ENCODE measurements around the gene NEK10. TPM values are rescaled to one million over a fixed set of nuclear protein-coding genes. Genes with fewer than 3 reads are reported as not detected.
A peak's percentile ranks its signal among the peaks of the same experiment; 100 is the strongest.

The NEK10 gene
- total and polyA plus RNA-seq, 2 of the 13 experiments (the other 11 are each of a cell fraction or from before 2014, with no cell fraction given) = 2.8 to 14.2 TPM

DNA sequence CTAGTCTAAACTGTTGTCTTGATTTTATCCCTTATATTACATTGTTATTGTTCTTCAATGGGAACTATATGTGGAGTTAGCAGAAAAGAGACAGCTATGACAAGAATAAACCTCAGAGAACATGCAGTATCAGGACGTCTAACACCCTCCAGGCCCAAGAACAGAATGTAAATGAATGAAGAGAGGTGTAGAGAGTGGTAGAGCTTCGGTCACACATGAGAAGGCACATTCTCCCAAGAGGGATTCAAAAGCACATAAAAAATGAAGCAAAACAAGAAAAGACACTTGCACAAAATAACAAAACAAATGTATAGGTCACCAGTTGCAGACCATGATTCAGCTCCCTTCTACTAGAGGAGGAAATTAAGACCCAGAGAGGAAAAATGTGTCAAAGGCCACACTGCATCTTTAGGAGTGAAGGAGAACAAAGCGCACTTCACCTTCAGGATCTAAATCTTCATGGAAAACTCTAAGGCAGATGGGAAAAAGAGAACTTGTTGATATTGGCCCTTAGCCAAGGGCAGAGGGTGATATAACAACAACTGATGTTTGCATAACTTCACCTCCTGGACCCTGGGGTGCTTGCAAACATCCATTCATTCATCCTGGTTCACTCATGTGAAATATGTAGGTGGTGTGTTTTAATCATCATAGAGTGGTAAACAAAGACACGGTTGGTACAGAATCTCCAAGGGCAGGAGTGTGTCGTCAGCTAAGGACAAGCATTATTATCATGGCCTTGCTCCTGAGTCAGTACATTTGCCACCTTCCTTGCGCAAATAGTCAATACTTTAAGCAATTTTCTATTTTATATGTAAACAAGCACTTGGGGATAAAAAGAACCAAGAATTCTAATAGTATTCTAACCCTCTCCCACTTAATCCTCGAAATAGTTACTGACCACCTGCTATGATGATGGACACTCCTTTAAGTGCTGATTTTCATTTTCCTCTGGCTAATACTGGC is 8.8 kb downstream of the NEK10 start (continued):
- TF ChIP-seq ZNF496 (CRISPR knock-in tag; IDR thresholded peaks at IDR 0.05; ENCODE audit: insufficient replicate concordance) (no peak), GATA4 (IDR thresholded peaks at IDR 0.05; ENCODE audit: borderline replicate concordance, low read depth) (peak; percentile 94), TAF15 (IDR thresholded peaks at IDR 0.05; ENCODE audit: low read depth, low read length, poor library complexity, severe bottlenecking) (no peak), FOSL2 (CRISPR knock-in tag; IDR thresholded peaks at IDR 0.05) (peak; percentile 96), ZNF10 (CRISPR knock-in tag; IDR thresholded peaks at IDR 0.05; ENCODE audit: borderline replicate concordance, low read depth) (no peak), YEATS4 (CRISPR knock-in tag; IDR thresholded peaks at IDR 0.05; ENCODE audit: borderline replicate concordance) (no peak), ZNF274 (CRISPR knock-in tag; IDR thresholded peaks at IDR 0.05) (no peak), POGK (CRISPR knock-in tag; conservative IDR thresholded peaks at IDR 0.05) (peak; percentile 31; the same call in 1 of the 2 replicates), THAP7 (CRISPR knock-in tag; IDR thresholded peaks at IDR 0.05) (no peak), ETV5 (CRISPR knock-in tag; IDR thresholded peaks at IDR 0.05; ENCODE audit: borderline replicate concordance) (peak; percentile 95), FOXO1 (CRISPR knock-in tag; IDR thresholded peaks at IDR 0.05) (peak; percentile 99)
- TF ChIP-seq, protein P1, sequence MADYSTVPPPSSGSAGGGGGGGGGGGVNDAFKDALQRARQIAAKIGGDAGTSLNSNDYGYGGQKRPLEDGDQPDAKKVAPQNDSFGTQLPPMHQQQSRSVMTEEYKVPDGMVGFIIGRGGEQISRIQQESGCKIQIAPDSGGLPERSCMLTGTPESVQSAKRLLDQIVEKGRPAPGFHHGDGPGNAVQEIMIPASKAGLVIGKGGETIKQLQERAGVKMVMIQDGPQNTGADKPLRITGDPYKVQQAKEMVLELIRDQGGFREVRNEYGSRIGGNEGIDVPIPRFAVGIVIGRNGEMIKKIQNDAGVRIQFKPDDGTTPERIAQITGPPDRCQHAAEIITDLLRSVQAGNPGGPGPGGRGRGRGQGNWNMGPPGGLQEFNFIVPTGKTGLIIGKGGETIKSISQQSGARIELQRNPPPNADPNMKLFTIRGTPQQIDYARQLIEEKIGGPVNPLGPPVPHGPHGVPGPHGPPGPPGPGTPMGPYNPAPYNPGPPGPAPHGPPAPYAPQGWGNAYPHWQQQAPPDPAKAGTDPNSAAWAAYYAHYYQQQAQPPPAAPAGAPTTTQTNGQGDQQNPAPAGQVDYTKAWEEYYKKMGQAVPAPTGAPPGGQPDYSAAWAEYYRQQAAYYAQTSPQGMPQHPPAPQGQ (CRISPR knock-in tag; IDR thresholded peaks at IDR 0.05; ENCODE audit: borderline replicate concordance) = no peak
- TF ChIP-seq, protein P2, sequence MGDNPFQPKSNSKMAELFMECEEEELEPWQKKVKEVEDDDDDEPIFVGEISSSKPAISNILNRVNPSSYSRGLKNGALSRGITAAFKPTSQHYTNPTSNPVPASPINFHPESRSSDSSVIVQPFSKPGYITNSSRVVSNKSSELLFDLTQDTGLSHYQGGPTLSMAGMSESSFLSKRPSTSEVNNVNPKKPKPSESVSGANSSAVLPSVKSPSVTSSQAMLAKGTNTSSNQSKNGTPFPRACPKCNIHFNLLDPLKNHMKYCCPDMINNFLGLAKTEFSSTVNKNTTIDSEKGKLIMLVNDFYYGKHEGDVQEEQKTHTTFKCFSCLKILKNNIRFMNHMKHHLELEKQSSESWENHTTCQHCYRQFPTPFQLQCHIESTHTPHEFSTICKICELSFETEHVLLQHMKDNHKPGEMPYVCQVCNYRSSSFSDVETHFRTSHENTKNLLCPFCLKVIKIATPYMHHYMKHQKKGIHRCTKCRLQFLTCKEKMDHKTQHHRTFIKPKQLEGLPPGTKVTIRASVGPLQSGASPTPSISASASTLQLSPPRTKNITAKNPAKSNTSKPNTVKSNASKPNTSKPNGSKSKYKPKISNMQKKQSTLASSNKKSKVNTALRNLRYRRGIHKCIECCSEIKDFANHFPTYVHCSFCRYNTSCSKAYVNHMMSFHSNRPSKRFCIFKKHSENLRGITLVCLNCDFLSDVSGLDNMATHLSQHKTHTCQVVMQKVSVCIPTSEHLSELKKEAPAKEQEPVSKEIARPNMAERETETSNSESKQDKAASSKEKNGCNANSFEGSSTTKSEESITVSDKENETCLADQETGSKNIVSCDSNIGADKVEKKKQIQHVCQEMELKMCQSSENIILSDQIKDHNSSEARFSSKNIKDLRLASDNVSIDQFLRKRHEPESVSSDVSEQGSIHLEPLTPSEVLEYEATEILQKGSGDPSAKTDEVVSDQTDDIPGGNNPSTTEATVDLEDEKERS (CRISPR knock-in tag; IDR thresholded peaks at IDR 0.05) = peak; percentile 87
- TF ChIP-seq, protein P3, sequence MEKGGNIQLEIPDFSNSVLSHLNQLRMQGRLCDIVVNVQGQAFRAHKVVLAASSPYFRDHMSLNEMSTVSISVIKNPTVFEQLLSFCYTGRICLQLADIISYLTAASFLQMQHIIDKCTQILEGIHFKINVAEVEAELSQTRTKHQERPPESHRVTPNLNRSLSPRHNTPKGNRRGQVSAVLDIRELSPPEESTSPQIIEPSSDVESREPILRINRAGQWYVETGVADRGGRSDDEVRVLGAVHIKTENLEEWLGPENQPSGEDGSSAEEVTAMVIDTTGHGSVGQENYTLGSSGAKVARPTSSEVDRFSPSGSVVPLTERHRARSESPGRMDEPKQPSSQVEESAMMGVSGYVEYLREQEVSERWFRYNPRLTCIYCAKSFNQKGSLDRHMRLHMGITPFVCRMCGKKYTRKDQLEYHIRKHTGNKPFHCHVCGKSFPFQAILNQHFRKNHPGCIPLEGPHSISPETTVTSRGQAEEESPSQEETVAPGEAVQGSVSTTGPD (CRISPR knock-in tag; IDR thresholded peaks at IDR 0.05) = peak; percentile 51; the same call in 1 of the 2 replicates

Data from HepG2 (cell line).